AG10803 (cell line): ENCODE results near the gene CASP5.
A peak's percentile ranks its signal among the peaks of the same experiment; 100 is the strongest.

ENCODE experiments used
- DNase-seq: peaks from one replicate; pipeline ENCODE4 v3.0.0; 2010; ENCODE audit warnings: low read depth
- H3K4me3 ChIP-seq: 2 replicates; pipeline ENCODE4 v1.5.1; 2011; ENCODE audit warnings: mild to moderate bottlenecking, low read length, control low read depth
- CTCF ChIP-seq: conservative IDR thresholded peaks from 2 replicates; pipeline ENCODE4 v1.5.1; 2011; ENCODE audit warnings: mild to moderate bottlenecking, low read length, control low read depth, inconsistent platforms

CASP5 gene

DNA sequence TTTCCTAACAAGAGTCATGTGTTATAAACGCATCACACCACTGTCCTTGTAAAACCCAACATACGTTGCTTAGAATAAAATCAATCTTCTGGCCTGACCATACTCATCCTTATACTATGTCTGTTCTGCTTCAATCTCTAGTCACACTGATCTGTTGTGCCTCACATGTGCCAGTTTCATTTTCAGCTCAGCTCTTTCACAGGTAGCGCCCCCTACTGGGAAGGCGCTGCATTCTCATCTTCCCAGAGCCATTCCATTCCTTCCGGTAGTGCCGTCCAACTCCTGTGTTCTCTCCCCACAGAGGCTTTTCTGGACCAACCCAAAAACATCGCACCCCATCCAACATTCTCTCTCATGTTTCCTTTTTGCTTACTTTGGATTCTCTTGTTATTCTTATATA is 22.2 kb downstream of the CASP5 start:
- H3K4me3 ChIP-seq, result no peak overlapping the region
- DNase-seq, result no peak
- peak; percentile 45 for TF ChIP-seq CTCF

GRCh38 chr11:105000167-105000566 is 22.8 kb downstream of the CASP5 start:
- H3K4me3 ChIP-seq, result no peak overlapping the region
- DNase-seq, result peak; percentile 5
- TF ChIP-seq CTCF, result 0 out of 2 replicates have a peak, but pooled peaks have one; percentile 6

GRCh38 chr11:104999721-105000120 is 23.2 kb downstream of the CASP5 start:
- no peak for DNase-seq
- no peak for TF ChIP-seq CTCF
- no peak overlapping the region for H3K4me3 ChIP-seq

DNA sequence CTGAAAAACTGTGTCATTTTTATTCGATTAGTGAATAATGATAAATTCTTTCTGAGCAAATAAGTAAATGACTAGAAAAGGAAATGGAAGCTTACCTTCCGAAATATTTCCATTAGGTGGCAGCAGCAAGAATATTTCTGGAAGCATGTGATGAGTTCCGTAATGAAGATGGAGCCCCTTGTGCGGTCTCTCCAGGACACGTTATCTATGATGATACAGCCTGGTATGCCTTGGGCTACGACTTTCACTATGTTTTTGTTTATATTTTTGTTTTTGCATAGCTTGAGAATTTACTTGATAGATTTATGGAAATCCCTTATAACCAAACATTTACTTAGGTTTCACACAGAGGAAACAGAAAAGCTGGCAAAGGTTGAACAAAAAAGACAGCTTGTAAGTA is 25.7 kb downstream of the CASP5 start:
- 0 out of 2 replicates have a peak, but pooled peaks have one; percentile 4 for TF ChIP-seq CTCF

DNA sequence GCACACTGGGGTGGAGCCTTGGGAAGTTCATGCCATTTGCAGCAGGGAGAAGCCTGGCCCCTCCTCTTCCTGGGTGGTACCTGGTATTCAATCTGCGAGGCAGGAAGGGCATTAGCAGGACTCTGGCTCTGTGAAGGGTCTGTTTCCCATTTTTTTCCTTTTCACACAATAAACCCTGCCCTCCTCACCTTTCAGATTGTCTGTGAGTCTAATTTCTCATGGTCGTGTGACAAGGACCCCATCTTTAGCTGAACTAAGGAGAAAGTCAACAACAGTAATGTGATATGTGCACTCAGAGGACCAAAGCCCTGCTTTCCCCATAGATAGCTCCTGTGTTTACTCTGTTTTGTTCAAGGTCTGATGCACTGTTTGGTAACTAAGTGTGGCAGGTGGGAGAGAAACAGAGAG is 28.0 kb downstream of the CASP5 start:
- no peak for DNase-seq

More for the DNA sequence above, 25.7 kb downstream of the CASP5 start:
- no peak overlapping the region for H3K4me3 ChIP-seq
- peak; percentile 4 for DNase-seq

GRCh38 chr11:104992781-104993180 is 30.2 kb downstream of the CASP5 start:
- no peak for TF ChIP-seq CTCF
- no peak overlapping the region for H3K4me3 ChIP-seq
- DNase-seq, result no peak

More for the DNA sequence above, 28.0 kb downstream of the CASP5 start:
- H3K4me3 ChIP-seq, result no peak overlapping the region
- no peak for TF ChIP-seq CTCF

DNA sequence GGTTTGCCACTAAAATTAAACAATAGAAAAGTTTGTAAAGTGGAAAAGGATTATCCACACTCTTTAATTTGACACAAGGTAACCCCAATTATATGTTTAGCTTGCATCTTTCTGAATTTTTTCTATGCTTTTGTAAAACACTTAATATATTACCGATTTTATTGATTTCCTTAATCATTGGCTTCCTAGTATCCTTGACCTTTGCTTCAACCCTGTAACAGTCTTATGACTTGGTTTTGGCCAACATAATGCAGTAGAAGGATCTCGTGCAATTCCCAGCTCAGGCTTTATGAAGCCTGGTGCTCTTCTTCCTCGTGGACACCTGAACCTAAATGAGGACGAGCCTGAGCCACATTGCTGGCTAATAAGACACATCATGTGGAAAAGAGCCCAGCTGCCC is 31.0 kb downstream of the CASP5 start:
- no peak for DNase-seq
- no peak for TF ChIP-seq CTCF
- no peak overlapping the region for H3K4me3 ChIP-seq
